NB4 (cell line): Measurements from ENCODE around the gene SLC37A1.

Experiments used
- CTCF ChIP-seq: IDR thresholded peaks from one replicate; pipeline ENCODE4 v1.5.1; 2012; ENCODE audit warnings: low read depth, low read length
- MAX ChIP-seq: IDR thresholded peaks from 2 replicates; pipeline ENCODE4 v1.6.1; 2011; ENCODE audit warnings: low read depth, low read length
- MYC ChIP-seq: IDR thresholded peaks from 2 replicates; pipeline ENCODE4 v1.6.1; 2011; ENCODE audit warnings: low read depth, low read length
- POLR2A ChIP-seq: IDR thresholded peaks from 2 replicates; pipeline ENCODE4 v1.6.1; 2011; ENCODE audit warnings: mild to moderate bottlenecking; ENCODE audit not compliant: insufficient read length; ENCODE audit errors: extremely low read depth

- TF ChIP-seq CTCF (no peak), POLR2A (no peak), MAX (no peak), MYC (no peak)
These were observed 21.5 kb upstream of the SLC37A1 start for GRCh38 chr21:42492201-42492600.
